Spleen (tissue), 11 donors: ENCODE results near the gene CELA2A. TPM values are rescaled to one million over a fixed set of nuclear protein-coding genes. Genes with fewer than 3 reads are reported as not detected.

Experiments used
- DNase-seq: peaks from one replicate; pipeline ENCODE4 v3.0.0-alpha.2; 2020
- H3K27ac ChIP-seq, 8 donors: fragments of 200-600 bp; sonication (generic) in 7 of 8; 1 replicate in 4 of 8; 2 replicates in 4 of 8; pipeline versions ENCODE4 v1.5.0 to v1.8.0; 2016 to 2021; ENCODE audit warnings: inconsistent platforms in 4 of 8, mild to moderate bottlenecking in 4 of 8, moderate library complexity in 1 of 8
- H3K27me3 ChIP-seq, 7 donors: fragments of 200-600 bp; sonication (generic) in 6 of 7; replicated peaks in 1 of 7; 1 replicate in 4 of 7; 2 replicates in 3 of 7; pipeline versions ENCODE4 v1.5.0 to v1.8.0; 2016 to 2021; ENCODE audit warnings: inconsistent platforms in 3 of 7, mild to moderate bottlenecking in 1 of 7
- H3K36me3 ChIP-seq, 6 donors: fragments of 200-600 bp; sonication (generic) in 5 of 6; 1 replicate in 4 of 6; 2 replicates in 2 of 6; pipeline versions ENCODE4 v1.5.0 to v1.8.0; 2016 to 2021; ENCODE audit warnings: inconsistent platforms in 2 of 6
- H3K4me1 ChIP-seq, 6 donors: fragments of 200-600 bp; sonication (generic) in 5 of 6; 1 replicate in 3 of 6; 2 replicates in 3 of 6; pipeline versions ENCODE4 v1.5.0 to v1.8.0; 2016 to 2021; ENCODE audit warnings: inconsistent platforms in 3 of 6
- H3K4me3 ChIP-seq, 8 donors: fragments of 200-600 bp; sonication (generic) in 7 of 8; 1 replicate in 4 of 8; 2 replicates in 4 of 8; pipeline versions ENCODE4 v1.5.0 to v1.8.0; 2016 to 2021; ENCODE audit warnings: inconsistent platforms in 4 of 8, mild to moderate bottlenecking in 4 of 8, moderate library complexity in 2 of 8
- H3K9me3 ChIP-seq, 8 donors: fragments of 200-600 bp; sonication (generic) in 7 of 8; 1 replicate in 4 of 8; 2 replicates in 4 of 8; pipeline versions ENCODE4 v1.5.0 to v1.8.0; 2016 to 2021; ENCODE audit warnings: inconsistent platforms in 4 of 8
- CTCF ChIP-seq, 11 experiments: fragments of 200-600 bp in 7 of 11; fragments of 450-650 bp in 4 of 11; sonication (generic) in 4 of 11; IDR thresholded peaks in 8 of 11; conservative IDR thresholded peaks in 3 of 11; 1 replicate in 7 of 11; 2 replicates in 4 of 11; pipeline versions ENCODE4 v1.4.0 to v1.8.0; 2016 to 2021; ENCODE audit warnings: antibody characterized with exemption in 11 of 11, inconsistent platforms in 4 of 11, mild to moderate bottlenecking in 1 of 11
- POLR2A ChIP-seq, 3 donors: fragments of 450-650 bp; IDR thresholded peaks; one replicate each; pipeline ENCODE4 v1.5.1; 2017; ENCODE audit warnings: antibody characterized with exemption in 3 of 3, mild to moderate bottlenecking in 1 of 3
- POLR2AphosphoS5 ChIP-seq, 3 donors: sonication (generic); formaldehyde crosslinking; IDR thresholded peaks; one replicate each; pipeline ENCODE4 v1.5.1; 2017; ENCODE audit warnings: antibody characterized with exemption in 3 of 3
- WGBS, 5 donors: extraction: QIAGEN DNeasy Blood & Tissue Kit in 3 of 5; methylation state at CpG; one replicate each; pipeline versions ENCODE4 v1.1.5 to v1.1.7; 2013 to 2018; 5-methylcytosine and 5-hydroxymethylcytosine counted together
- intact Hi-C: fragments of 100-400 bp; cut with DNase I; formaldehyde crosslinking; loops from one replicate; pipeline ENCODE4 v1.15.0; 2023; ENCODE audit warnings: low total_unique reads
- polyA plus RNA-seq, 3 donors: library from polyadenylated mRNA; stranded (reverse); fragments of 200-250 nt; gene quantifications; one replicate each; pipeline ENCODE4 v1.2.1, GENCODE V29; 2013
- total RNA-seq, 7 donors: library from RNA; depleted of rRNA in 3 of 7; stranded (reverse); fragments of >200 nt in 3 of 7; fragmentation: NEBNext Ultra II Directional in 4 of 7; extraction: Animal tissue kit (Norgen Biotek cat#: 25700) in 4 of 7; gene quantifications; one replicate each; pipeline versions ENCODE4 v1.1.0 to v1.2.1, GENCODE V29; 2016 to 2021
- donor health status: healthy with polysubstance abuse.
- donor health status: DM: no; HTN: no; CAD: no; lungs with moderate emphysema.
- donor health status: DM: no; HTN: no; CAD: no.
- donor health status: Bipolar disorder and iron deficiency.
- donor health status: healthy.
- donor health status: DM: no; HTN: no; CAD: no.
- donor health status: DM: yes; HTN: yes; CAD: no.

CELA2A gene
- total and polyA plus RNA-seq, 10 donors = 0.09 to 0.79 (median 0.30) TPM; not detected in 4

- Histone ChIP-seq H3K36me3 (peaks cover 0 to 75% (median 24%) of the 10 kb centered on the region in 6 donors), H3K27ac (no peak overlapping the region), H3K9me3 (no peaks in the 10 kb centered on the region), H3K27me3 (no peaks in the 10 kb centered on the region), H3K4me1 (no peaks in the 10 kb centered on the region), H3K4me3 (no peak overlapping the region)
- DNase-seq = no peak
- 89 to 92% (median 91%) methylated on average over 12 of the region's 12 CpGs for WGBS, 5 donors
- intact Hi-C loops = no loop called here
- TF ChIP-seq POLR2A (IDR thresholded peaks at IDR 0.05) = no peak
Measured at GRCh38 chr1:15508700-15509487, 52.4 kb downstream of the CELA2A start.

- H3K27me3 ChIP-seq = no peaks in the 10 kb centered on the region
- peaks cover 0 to 75% (median 20%) of the 10 kb centered on the region in 6 donors for H3K36me3 ChIP-seq
- peaks cover 0 to 2% (median under 1%) of the 10 kb centered on the region in 6 donors for H3K4me1 ChIP-seq
- intact Hi-C loops = no loop called here
- H3K4me3 ChIP-seq = no peak overlapping the region
- 83 to 89% (median 85%) methylated on average over 7 of the region's 7 CpGs for WGBS, 5 donors
- H3K9me3 ChIP-seq = no peaks in the 10 kb centered on the region
- no peak for DNase-seq
- TF ChIP-seq POLR2AphosphoS5 (IDR thresholded peaks at IDR 0.05) (no peak), POLR2A (IDR thresholded peaks at IDR 0.05) (no peak), CTCF (IDR thresholded peaks at IDR 0.05 in 8 of 11, conservative IDR thresholded peaks at IDR 0.05 in 3 of 11) (no peak)
- no peak overlapping the region for H3K27ac ChIP-seq
Measured at GRCh38 chr1:15509586-15509985, 53.1 kb downstream of the CELA2A start.

- Histone ChIP-seq H3K27me3 (no peaks in the 10 kb centered on the region), H3K27ac (no peak overlapping the region), H3K4me3 (no peak overlapping the region), H3K9me3 (no peaks in the 10 kb centered on the region), H3K36me3 (peaks cover 0 to 63% (median 8%) of the 10 kb centered on the region in 6 donors), H3K4me1 (peaks cover 0 to 14% (median 10%) of the 10 kb centered on the region in 6 donors)
- no peak for DNase-seq
- 96 to 98% (median 97%) methylated on average over 8 of the region's 8 CpGs for WGBS, 5 donors
- TF ChIP-seq POLR2A (IDR thresholded peaks at IDR 0.05) (no peak), CTCF (IDR thresholded peaks at IDR 0.05 in 8 of 11, conservative IDR thresholded peaks at IDR 0.05 in 3 of 11) (no peak), POLR2AphosphoS5 (IDR thresholded peaks at IDR 0.05) (no peak)
- intact Hi-C loops = no loop called here
Measured at GRCh38 chr1:15510611-15511405, 54.3 kb downstream of the CELA2A start.

GRCh38 chr1:15513192-15513591 lies 56.7 kb downstream of the CELA2A start:
- 87 to 94% (median 91%) methylated on average over 4 of the region's 4 CpGs for WGBS, 5 donors
- intact Hi-C loops = no loop called here
- Histone ChIP-seq H3K27me3 (no peaks in the 10 kb centered on the region), H3K36me3 (peaks cover 0 to 65% (median 3%) of the 10 kb centered on the region in 6 donors), H3K4me1 (peaks cover 0 to 15% (median 11%) of the 10 kb centered on the region in 6 donors), H3K9me3 (no peaks in the 10 kb centered on the region), H3K27ac (no peak overlapping the region), H3K4me3 (no peak overlapping the region)
- TF ChIP-seq POLR2A (IDR thresholded peaks at IDR 0.05) (no peak), POLR2AphosphoS5 (IDR thresholded peaks at IDR 0.05) (no peak), CTCF (IDR thresholded peaks at IDR 0.05 in 8 of 11, conservative IDR thresholded peaks at IDR 0.05 in 3 of 11) (no peak)
- no peak for DNase-seq
